Measurements from ENCODE around the gene CDK12.

The CDK12 gene

DNA sequence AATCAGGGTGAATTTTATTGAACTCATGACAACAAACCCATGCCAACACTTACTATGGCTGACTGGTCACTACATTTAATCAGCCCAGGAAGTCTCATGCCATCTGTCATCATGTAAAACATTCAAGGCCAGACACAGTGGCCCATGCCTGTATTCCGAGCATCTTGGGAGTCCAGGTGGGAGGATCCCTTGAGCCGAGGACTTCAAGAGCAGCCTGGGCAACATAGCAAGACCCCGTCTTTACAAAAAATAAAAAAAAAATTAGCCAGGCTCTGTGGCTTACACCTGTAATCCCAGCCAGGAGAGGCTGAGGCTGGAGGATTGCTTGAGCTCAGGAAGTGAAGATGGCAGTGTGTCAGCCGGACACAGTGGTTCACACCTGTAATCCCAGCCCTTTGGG is 5.4 kb upstream of the CDK12 start:
- TF ChIP-seq, protein P1, sequence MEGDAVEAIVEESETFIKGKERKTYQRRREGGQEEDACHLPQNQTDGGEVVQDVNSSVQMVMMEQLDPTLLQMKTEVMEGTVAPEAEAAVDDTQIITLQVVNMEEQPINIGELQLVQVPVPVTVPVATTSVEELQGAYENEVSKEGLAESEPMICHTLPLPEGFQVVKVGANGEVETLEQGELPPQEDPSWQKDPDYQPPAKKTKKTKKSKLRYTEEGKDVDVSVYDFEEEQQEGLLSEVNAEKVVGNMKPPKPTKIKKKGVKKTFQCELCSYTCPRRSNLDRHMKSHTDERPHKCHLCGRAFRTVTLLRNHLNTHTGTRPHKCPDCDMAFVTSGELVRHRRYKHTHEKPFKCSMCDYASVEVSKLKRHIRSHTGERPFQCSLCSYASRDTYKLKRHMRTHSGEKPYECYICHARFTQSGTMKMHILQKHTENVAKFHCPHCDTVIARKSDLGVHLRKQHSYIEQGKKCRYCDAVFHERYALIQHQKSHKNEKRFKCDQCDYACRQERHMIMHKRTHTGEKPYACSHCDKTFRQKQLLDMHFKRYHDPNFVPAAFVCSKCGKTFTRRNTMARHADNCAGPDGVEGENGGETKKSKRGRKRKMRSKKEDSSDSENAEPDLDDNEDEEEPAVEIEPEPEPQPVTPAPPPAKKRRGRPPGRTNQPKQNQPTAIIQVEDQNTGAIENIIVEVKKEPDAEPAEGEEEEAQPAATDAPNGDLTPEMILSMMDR (IDR thresholded peaks at IDR 0.05) = no peak

DNA sequence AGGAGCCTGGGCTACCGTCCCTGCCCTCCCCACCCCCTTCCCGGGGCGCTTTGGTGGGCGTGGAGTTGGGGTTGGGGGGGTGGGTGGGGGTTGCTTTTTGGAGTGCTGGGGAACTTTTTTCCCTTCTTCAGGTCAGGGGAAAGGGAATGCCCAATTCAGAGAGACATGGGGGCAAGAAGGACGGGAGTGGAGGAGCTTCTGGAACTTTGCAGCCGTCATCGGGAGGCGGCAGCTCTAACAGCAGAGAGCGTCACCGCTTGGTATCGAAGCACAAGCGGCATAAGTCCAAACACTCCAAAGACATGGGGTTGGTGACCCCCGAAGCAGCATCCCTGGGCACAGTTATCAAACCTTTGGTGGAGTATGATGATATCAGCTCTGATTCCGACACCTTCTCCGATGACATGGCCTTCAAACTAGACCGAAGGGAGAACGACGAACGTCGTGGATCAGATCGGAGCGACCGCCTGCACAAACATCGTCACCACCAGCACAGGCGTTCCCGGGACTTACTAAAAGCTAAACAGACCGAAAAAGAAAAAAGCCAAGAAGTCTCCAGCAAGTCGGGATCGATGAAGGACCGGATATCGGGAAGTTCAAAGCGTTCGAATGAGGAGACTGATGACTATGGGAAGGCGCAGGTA is 762 bp downstream of the CDK12 start:
- TF ChIP-seq, protein P1 (IDR thresholded peaks at IDR 0.05) = no peak

DNA sequence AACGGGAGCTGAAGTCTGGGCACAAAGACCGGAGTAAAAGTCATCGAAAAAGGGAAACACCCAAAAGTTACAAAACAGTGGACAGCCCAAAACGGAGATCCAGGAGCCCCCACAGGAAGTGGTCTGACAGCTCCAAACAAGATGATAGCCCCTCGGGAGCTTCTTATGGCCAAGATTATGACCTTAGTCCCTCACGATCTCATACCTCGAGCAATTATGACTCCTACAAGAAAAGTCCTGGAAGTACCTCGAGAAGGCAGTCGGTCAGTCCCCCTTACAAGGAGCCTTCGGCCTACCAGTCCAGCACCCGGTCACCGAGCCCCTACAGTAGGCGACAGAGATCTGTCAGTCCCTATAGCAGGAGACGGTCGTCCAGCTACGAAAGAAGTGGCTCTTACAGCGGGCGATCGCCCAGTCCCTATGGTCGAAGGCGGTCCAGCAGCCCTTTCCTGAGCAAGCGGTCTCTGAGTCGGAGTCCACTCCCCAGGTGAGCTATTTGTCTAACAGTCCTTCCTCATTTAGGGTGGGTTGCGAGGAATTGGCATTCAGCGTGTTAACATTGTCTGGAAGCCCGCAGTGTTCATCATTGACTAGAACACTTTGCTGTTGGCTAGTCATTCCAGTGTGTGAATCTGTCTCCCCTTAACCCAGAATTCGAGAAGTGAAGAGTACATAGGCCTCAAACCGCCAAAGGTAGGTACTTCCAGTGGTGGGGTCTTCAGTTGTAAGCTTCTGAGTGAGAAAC is 1.5 kb downstream of the CDK12 start:
- TF ChIP-seq, protein P1 (IDR thresholded peaks at IDR 0.05) = no peak

DNA sequence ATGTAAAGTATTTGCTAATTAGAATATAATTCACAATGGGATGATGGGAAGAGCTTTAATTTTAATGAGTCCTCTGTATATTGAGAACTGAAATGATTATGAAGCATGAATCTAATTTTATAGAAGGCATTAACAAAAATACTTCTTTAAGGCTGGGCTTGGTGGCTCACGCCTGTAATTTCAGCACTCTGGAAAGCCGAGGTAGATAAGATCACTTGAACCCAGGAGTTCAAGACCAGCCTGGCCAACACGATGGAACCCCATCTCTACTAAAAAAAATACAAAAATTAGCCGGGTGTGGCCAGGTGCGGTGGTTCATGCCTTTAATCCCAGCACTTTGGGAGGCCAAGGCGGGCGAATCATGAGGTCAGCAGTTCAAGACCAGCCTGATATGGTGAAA is 12.0 kb downstream of the CDK12 start:
- TF ChIP-seq, protein P1 (IDR thresholded peaks at IDR 0.05) = no peak

DNA sequence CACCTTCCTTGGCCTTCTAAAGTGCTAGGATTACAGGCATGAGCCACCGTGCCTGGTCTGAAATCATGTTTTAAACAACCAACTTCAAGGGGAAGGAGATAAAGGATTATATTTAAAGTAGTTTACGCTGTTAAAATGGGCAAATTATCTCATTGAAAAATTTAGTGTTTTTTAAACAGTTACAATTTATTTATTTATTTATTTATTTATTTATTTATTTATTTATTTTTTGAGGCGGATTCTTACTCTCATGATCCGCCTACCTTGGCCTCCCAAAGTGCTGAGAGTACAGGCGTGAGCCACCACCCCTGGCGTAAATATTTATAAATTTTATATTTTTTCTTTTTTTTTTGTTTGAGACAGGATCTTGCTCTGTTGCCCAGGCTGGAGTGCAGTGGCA is 22.2 kb downstream of the CDK12 start:
- TF ChIP-seq, protein P1 (IDR thresholded peaks at IDR 0.05) = no peak

DNA sequence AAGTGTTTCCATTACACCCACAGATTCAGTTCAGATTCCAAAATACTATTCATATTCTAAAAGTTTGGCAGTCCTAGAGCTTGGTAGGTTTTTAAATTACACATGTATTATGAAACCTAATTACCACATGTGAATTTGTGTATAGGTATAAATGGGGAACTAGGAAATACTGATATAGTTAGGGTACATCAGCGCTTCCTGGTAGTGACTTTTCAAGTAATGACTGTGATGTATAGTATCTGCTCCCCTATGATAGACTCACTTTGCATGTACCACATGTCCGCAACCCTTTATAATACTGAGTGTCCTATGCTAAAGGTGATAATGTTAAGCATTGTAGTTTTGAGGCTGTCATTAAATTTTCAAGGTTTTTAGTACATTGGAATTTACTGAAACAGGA is 22.9 kb downstream of the CDK12 start:
- TF ChIP-seq, protein P1 (IDR thresholded peaks at IDR 0.05) = no peak

DNA sequence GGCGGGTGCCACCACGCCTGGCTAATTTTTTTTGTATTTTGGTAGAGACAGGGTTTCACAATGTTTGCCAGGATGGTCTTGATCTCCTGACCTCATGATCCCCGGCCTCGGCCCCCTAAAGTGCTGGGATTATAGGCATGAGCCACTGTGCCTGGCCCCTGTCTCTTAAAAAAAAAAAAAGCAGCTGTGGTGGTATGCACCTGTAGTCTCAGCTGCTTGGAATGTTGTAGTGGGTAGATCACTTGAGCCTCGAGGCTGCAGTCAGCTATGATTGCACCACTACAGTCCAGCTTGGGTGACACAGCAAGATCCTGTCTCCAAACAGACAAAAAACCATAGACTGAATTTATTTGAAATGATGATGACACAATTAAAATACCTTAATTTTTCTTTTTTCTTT is 24.3 kb downstream of the CDK12 start:
- TF ChIP-seq, protein P1 (IDR thresholded peaks at IDR 0.05) = no peak

All from LNCAP (cell line).